Mucosa of descending colon (tissue), 3 donors: ENCODE measurements around the gene JCAD. TPM values are rescaled to one million over a fixed set of nuclear protein-coding genes. Genes with fewer than 3 reads are reported as not detected.

ENCODE experiments used
- ATAC-seq: fragments of 200-7000 bp; cut with Tn5 transposase; one replicate; pipeline ENCODE4 v1.9.1; 2020; ENCODE audit warnings: mild to moderate bottlenecking, moderate library complexity
- DNase-seq, 3 donors: peaks; one replicate each; pipeline ENCODE4 v3.0.0-alpha.2; 2020
- H3K36me3 ChIP-seq: fragments of 200-600 bp; one replicate; pipeline ENCODE4 v1.8.0; 2021; ENCODE audit warnings: low read depth, mild to moderate bottlenecking
- H3K4me1 ChIP-seq: fragments of 200-600 bp; one replicate; pipeline ENCODE4 v1.8.0; 2021; ENCODE audit warnings: low read depth, mild to moderate bottlenecking
- H3K4me3 ChIP-seq: fragments of 200-600 bp; one replicate; pipeline ENCODE4 v1.8.0; 2021; ENCODE audit warnings: mild to moderate bottlenecking
- H3K9me3 ChIP-seq: fragments of 200-600 bp; one replicate; pipeline ENCODE4 v1.8.0; 2021; ENCODE audit warnings: mild to moderate bottlenecking
- CTCF ChIP-seq: fragments of 200-600 bp; IDR thresholded peaks from one replicate; pipeline ENCODE4 v1.8.0; 2022; ENCODE audit warnings: antibody characterized with exemption, mild to moderate bottlenecking
- intact Hi-C, 2 donors: fragments of 100-400 bp; cut with DNase I in 1 of 2; cut with micrococcal nuclease in 1 of 2; formaldehyde crosslinking; loops; one replicate each; pipeline versions ENCODE4 v1.11.0 to v1.11.1; 2022; cut with DNase I, micrococcal nuclease
- total RNA-seq, 3 donors: library from RNA; stranded (reverse); fragmentation: NEBNext Ultra II Directional in 2 of 3; extraction: Animal tissue kit (Norgen Biotek cat#: 25700) in 2 of 3; gene quantifications; one replicate each; pipeline versions ENCODE4 v1.2.1 to v1.2.4, GENCODE V29; 2021 to 2023
- donor health status: DM: no; HTN: no; CAD: no; lungs with moderate emphysema.
- donor health status: DM: no; HTN: no; CAD: no.
- donor health status: DM: no; HTN: yes; CAD: no.

JCAD gene
- total RNA-seq, 3 donors from 2014 or later: 4.9 to 256 (median 9.0) TPM

- H3K4me3 ChIP-seq: no peak overlapping the region
- DNase-seq (no peak), ATAC-seq (no peak)
- no peak for TF ChIP-seq CTCF
- intact Hi-C loops: no loop called here
- no peaks in the 10 kb centered on the region for H3K4me1 ChIP-seq
- no peaks in the 10 kb centered on the region for H3K9me3 ChIP-seq
- no peaks in the 10 kb centered on the region for H3K36me3 ChIP-seq
These were observed 19.8 kb downstream of the JCAD start for GRCh38 chr10:30039567-30039966.

GRCh38 chr10:30038781-30039536 is 20.4 kb downstream of the JCAD start:
- no peaks in the 10 kb centered on the region for H3K4me1 ChIP-seq
- H3K4me3 ChIP-seq: no peak overlapping the region
- TF ChIP-seq CTCF: no peak
- intact Hi-C loops: no loop called here
- H3K36me3 ChIP-seq: no peaks in the 10 kb centered on the region
- no peaks in the 10 kb centered on the region for H3K9me3 ChIP-seq
- DNase-seq (no peak), ATAC-seq (no peak)

GRCh38 chr10:30037620-30038336 is 21.6 kb downstream of the JCAD start:
- TF ChIP-seq CTCF: no peak
- Histone ChIP-seq H3K4me3 (no peak overlapping the region), H3K36me3 (no peaks in the 10 kb centered on the region), H3K9me3 (no peaks in the 10 kb centered on the region), H3K4me1 (no peaks in the 10 kb centered on the region)
- DNase-seq (no peak), ATAC-seq (no peak)
- intact Hi-C loops: no loop called here

- Histone ChIP-seq H3K4me1 (no peaks in the 10 kb centered on the region), H3K36me3 (no peaks in the 10 kb centered on the region), H3K9me3 (no peaks in the 10 kb centered on the region), H3K4me3 (no peak overlapping the region)
- intact Hi-C loops: no loop called here
- no peak for DNase-seq
- ATAC-seq: no peak
- no peak for TF ChIP-seq CTCF
These were observed 22.6 kb downstream of the JCAD start for GRCh38 chr10:30036811-30037210.

GRCh38 chr10:30036341-30036740 is 23.0 kb downstream of the JCAD start:
- DNase-seq (no peak), ATAC-seq (no peak)
- Histone ChIP-seq H3K9me3 (no peaks in the 10 kb centered on the region), H3K4me3 (no peak overlapping the region), H3K4me1 (no peaks in the 10 kb centered on the region), H3K36me3 (no peaks in the 10 kb centered on the region)
- TF ChIP-seq CTCF: no peak
- intact Hi-C loops: no loop called here
